CD4-positive, alpha-beta T cell (primary cell): Measurements from ENCODE around the gene SPRY1. TPM values are rescaled to one million over a fixed set of nuclear protein-coding genes. Genes with fewer than 3 reads are reported as not detected.

Experiments used
- ATAC-seq: fragments of 200-7000 bp; cut with Tn5 transposase; one replicate; pipeline ENCODE4 v1.10.0; 2022; ENCODE audit warnings: mild to moderate bottlenecking; ENCODE audit not compliant: poor library complexity
- CTCF ChIA-PET: fragments of 350-600 bp; sonication (Branson Sonifier 250); formaldehyde crosslinking; loops from one replicate; lab custom pipeline; 2021; ENCODE audit warnings: antibody characterized with exemption, inconsistent platforms; lab: Charles Lee
- POLR2A ChIA-PET: fragments of 350-600 bp; sonication (Branson Sonifier 250); formaldehyde crosslinking; loops from one replicate; lab custom pipeline; 2021; ENCODE audit warnings: antibody characterized with exemption, inconsistent platforms; lab: Charles Lee
- DNase-seq, 14 experiments: peaks; one replicate each; pipeline ENCODE4 v3.0.0-alpha.2; 2013 to 2020; ENCODE audit warnings: mixed read lengths in 2 of 14
- H3K27ac ChIP-seq, 2 donors: one replicate each; pipeline versions ENCODE4 v1.5.1 to v1.7.0; 2013; ENCODE audit warnings: low read length in 2 of 2, low read depth in 1 of 2, mild to moderate bottlenecking in 1 of 2
- H3K27me3 ChIP-seq, 2 experiments: 1 replicate in 1 of 2; 2 replicates in 1 of 2; pipeline versions ENCODE4 v1.6.1 to v1.7.0; 2013; ENCODE audit warnings: low read length in 2 of 2, control low read depth in 1 of 2, mild to moderate bottlenecking in 1 of 2, moderate library complexity in 1 of 2; ENCODE audit not compliant: insufficient read depth in 2 of 2, control insufficient read depth in 1 of 2
- H3K36me3 ChIP-seq: one replicate; pipeline ENCODE4 v1.6.1; 2013; ENCODE audit warnings: low read length, control low read depth; ENCODE audit not compliant: insufficient read depth
- H3K4me1 ChIP-seq: one replicate; pipeline ENCODE4 v1.6.1; 2013; ENCODE audit warnings: low read length, control low read depth; ENCODE audit not compliant: insufficient read depth
- H3K4me3 ChIP-seq: one replicate; pipeline ENCODE4 v1.5.1; 2013; ENCODE audit warnings: mild to moderate bottlenecking, low read length, moderate library complexity
- H3K9me3 ChIP-seq, 2 experiments: 1 replicate in 1 of 2; 2 replicates in 1 of 2; pipeline versions ENCODE4 v1.6.1 to v1.7.0; 2013; ENCODE audit warnings: low read length in 2 of 2, mild to moderate bottlenecking in 2 of 2, control low read depth in 1 of 2, moderate library complexity in 1 of 2; ENCODE audit not compliant: control insufficient read depth in 1 of 2, insufficient read depth in 1 of 2
- H3K27ac Mint-ChIP-seq: one replicate; pipeline ENCODE4 v1.8.0; 2020; ENCODE audit warnings: mixed read lengths
- H3K27me3 Mint-ChIP-seq: one replicate; pipeline ENCODE4 v1.8.0; 2021; ENCODE audit warnings: mixed read lengths
- H3K36me3 Mint-ChIP-seq: one replicate; pipeline ENCODE4 v1.8.0; 2021; ENCODE audit warnings: low read depth, mixed read lengths
- H3K4me1 Mint-ChIP-seq: one replicate; pipeline ENCODE4 v1.8.0; 2021; ENCODE audit warnings: low read depth, mixed read lengths
- H3K4me3 Mint-ChIP-seq: one replicate; pipeline ENCODE4 v1.8.0; 2020; ENCODE audit warnings: mild to moderate bottlenecking, mixed read lengths
- H3K9me3 Mint-ChIP-seq: one replicate; pipeline ENCODE4 v1.8.0; 2020; ENCODE audit warnings: mixed read lengths
- intact Hi-C, 2 experiments: fragments of 100-400 bp; cut with DNase I in 1 of 2; cut with micrococcal nuclease in 1 of 2; formaldehyde crosslinking; loops; one replicate each; pipeline versions ENCODE4 v1.15.1 to v1.9.0; 2023 to 2025; cut with DNase I, micrococcal nuclease
- total RNA-seq, 174 experiments: library from RNA in 2 of 174; stranded (reverse) in 2 of 174; gene quantifications; one replicate each; pipeline ENCODE4 v1.2.3 and lab custom pipeline; 2021 to 2026
- TF ChIP-seq, protein P1 (sequence below): fragments of 200-600 bp; IDR thresholded peaks from one replicate; pipeline ENCODE4 v1.8.0; 2022; ENCODE audit warnings: antibody characterized with exemption, mild to moderate bottlenecking

SPRY1 gene
- total RNA-seq, 2 experiments from 2014 or later: 19.6 to 20.3 TPM

GRCh38 chr4:123421227-123421936 is 24.8 kb downstream of the SPRY1 start:
- H3K9me3 ChIP-seq: peaks cover 0 to 1% of the 10 kb centered on the region in 2 experiments
- Mint-ChIP-seq H3K27me3 (no peaks in the 10 kb centered on the region), H3K4me1 (peaks cover 17% of the 10 kb centered on the region), H3K4me3 (peak overlapping the region; percentile 81), H3K27ac (peak overlapping the region; percentile 78), H3K9me3 (no peaks in the 10 kb centered on the region), H3K36me3 (no peaks in the 10 kb centered on the region)
- peak overlapping the region; percentile 35 for H3K4me3 ChIP-seq
- intact Hi-C loops: no loop called here
- ChIA-PET CTCF (no interaction called here), POLR2A (no interaction called here)
- H3K27me3 ChIP-seq: no peaks in the 10 kb centered on the region
- no peaks in the 10 kb centered on the region for H3K36me3 ChIP-seq
- ATAC-seq (peak; percentile 62), DNase-seq (peak in 3 of 14 experiments; percentile 28 to 60 (median 47))
- no peaks in the 10 kb centered on the region for H3K4me1 ChIP-seq
- H3K27ac ChIP-seq: no peak overlapping the region
- TF ChIP-seq, protein P1, sequence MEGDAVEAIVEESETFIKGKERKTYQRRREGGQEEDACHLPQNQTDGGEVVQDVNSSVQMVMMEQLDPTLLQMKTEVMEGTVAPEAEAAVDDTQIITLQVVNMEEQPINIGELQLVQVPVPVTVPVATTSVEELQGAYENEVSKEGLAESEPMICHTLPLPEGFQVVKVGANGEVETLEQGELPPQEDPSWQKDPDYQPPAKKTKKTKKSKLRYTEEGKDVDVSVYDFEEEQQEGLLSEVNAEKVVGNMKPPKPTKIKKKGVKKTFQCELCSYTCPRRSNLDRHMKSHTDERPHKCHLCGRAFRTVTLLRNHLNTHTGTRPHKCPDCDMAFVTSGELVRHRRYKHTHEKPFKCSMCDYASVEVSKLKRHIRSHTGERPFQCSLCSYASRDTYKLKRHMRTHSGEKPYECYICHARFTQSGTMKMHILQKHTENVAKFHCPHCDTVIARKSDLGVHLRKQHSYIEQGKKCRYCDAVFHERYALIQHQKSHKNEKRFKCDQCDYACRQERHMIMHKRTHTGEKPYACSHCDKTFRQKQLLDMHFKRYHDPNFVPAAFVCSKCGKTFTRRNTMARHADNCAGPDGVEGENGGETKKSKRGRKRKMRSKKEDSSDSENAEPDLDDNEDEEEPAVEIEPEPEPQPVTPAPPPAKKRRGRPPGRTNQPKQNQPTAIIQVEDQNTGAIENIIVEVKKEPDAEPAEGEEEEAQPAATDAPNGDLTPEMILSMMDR: no peak

GRCh38 chr4:123421937-123422781 is 25.6 kb downstream of the SPRY1 start:
- Histone ChIP-seq H3K4me3 (peak overlapping the region; percentile 35), H3K27ac (no peak overlapping the region), H3K9me3 (peaks cover 0 to 4% of the 10 kb centered on the region in 2 experiments), H3K27me3 (no peaks in the 10 kb centered on the region), H3K36me3 (no peaks in the 10 kb centered on the region), H3K4me1 (no peaks in the 10 kb centered on the region)
- ATAC-seq: peak; percentile 55
- intact Hi-C loops: no loop called here
- POLR2A ChIA-PET: interaction anchor here (0.7 kb wide), 1 partner anchor 26 kb away, joined by 3 read pairs; the partner anchor contains the start of gene SPRY1
- CTCF ChIA-PET: no interaction called here
- Mint-ChIP-seq H3K27me3 (no peaks in the 10 kb centered on the region), H3K27ac (peak overlapping the region; percentile 78), H3K4me3 (peak overlapping the region; percentile 81), H3K36me3 (no peaks in the 10 kb centered on the region), H3K4me1 (peaks cover 17% of the 10 kb centered on the region), H3K9me3 (peaks cover 4% of the 10 kb centered on the region)
- TF ChIP-seq, protein P1: no peak
- peak in 3 of 14 experiments; percentile 16 to 38 (median 34) for DNase-seq

GRCh38 chr4:123423819-123424218 is 27.2 kb downstream of the SPRY1 start:
- CTCF ChIA-PET: no interaction called here

More at GRCh38 chr4:123423819-123424218, 27.2 kb downstream of the SPRY1 start:
- H3K27ac ChIP-seq: no peak overlapping the region
- Mint-ChIP-seq H3K27me3 (no peaks in the 10 kb centered on the region), H3K9me3 (peaks cover 10% of the 10 kb centered on the region), H3K27ac (no peak overlapping the region), H3K4me1 (peaks cover 17% of the 10 kb centered on the region), H3K4me3 (no peak overlapping the region), H3K36me3 (no peaks in the 10 kb centered on the region)
- no peaks in the 10 kb centered on the region for H3K27me3 ChIP-seq
- no peak for DNase-seq
- H3K4me1 ChIP-seq: no peaks in the 10 kb centered on the region
- H3K4me3 ChIP-seq: no peak overlapping the region
- POLR2A ChIA-PET: no interaction called here
- no peaks in the 10 kb centered on the region for H3K36me3 ChIP-seq
- intact Hi-C loops: no loop called here
- ATAC-seq: no peak
- H3K9me3 ChIP-seq: peaks cover 0 to 7% of the 10 kb centered on the region in 2 experiments
- TF ChIP-seq, protein P1: no peak
